Colonic mucosa (tissue), 4 donors: Measurements from ENCODE around the gene DHX57. TPM values are rescaled to one million over a fixed set of nuclear protein-coding genes. Genes with fewer than 3 reads are reported as not detected.
"Not testable (repeated sequence)": the region's sequence is repeated elsewhere in the genome, so short reads cannot be mapped to it uniquely, and the experiment has no call there.

Experiments used
- DNase-seq: peaks from one replicate; pipeline ENCODE4 v3.0.0-alpha.2; 2020
- H3K27ac ChIP-seq: fragments of 200-600 bp; one replicate; pipeline ENCODE4 v1.8.0; 2021
- H3K27me3 ChIP-seq: fragments of 200-600 bp; one replicate; pipeline ENCODE4 v1.8.0; 2021
- H3K36me3 ChIP-seq: fragments of 200-600 bp; one replicate; pipeline ENCODE4 v1.8.0; 2021
- H3K4me1 ChIP-seq: fragments of 200-600 bp; one replicate; pipeline ENCODE4 v1.8.0; 2021; ENCODE audit warnings: mild to moderate bottlenecking
- H3K4me3 ChIP-seq: fragments of 200-600 bp; one replicate; pipeline ENCODE4 v1.8.0; 2021
- H3K9ac ChIP-seq, 2 donors: one replicate each; pipeline ENCODE4 v1.7.0; 2013; ENCODE audit warnings: control low read depth in 2 of 2, low read depth in 2 of 2, low read length in 2 of 2
- H3K9me3 ChIP-seq: fragments of 200-600 bp; one replicate; pipeline ENCODE4 v1.8.0; 2021
- CTCF ChIP-seq: fragments of 200-600 bp; IDR thresholded peaks from one replicate; pipeline ENCODE4 v1.8.0; 2022; ENCODE audit warnings: antibody characterized with exemption, mild to moderate bottlenecking
- intact Hi-C: fragments of 100-400 bp; cut with DNase I; formaldehyde crosslinking; loops from one replicate; pipeline ENCODE4 v1.14.1; 2022
- total RNA-seq, 2 donors: library from RNA; stranded (reverse); fragmentation: NEBNext Ultra II Directional in 1 of 2; extraction: Animal tissue kit (Norgen Biotek cat#: 25700) in 1 of 2; gene quantifications; one replicate each; pipeline ENCODE4 v1.2.1, GENCODE V29; 2021
- donor health status: healthy.
- donor health status: DM: no; HTN: no; CAD: no.
- donor health status: DM: no; HTN: no; CAD: no.

Gene DHX57
- total RNA-seq, 2 donors from 2014 or later = 7.9 to 14.7 TPM

- intact Hi-C loops = no loop called here
- H3K27ac ChIP-seq = no peak overlapping the region
- H3K4me1 ChIP-seq = no peaks in the 10 kb centered on the region
- TF ChIP-seq CTCF = no peak
- H3K9ac ChIP-seq = no peak overlapping the region
- H3K36me3 ChIP-seq = no peaks in the 10 kb centered on the region
- no peaks in the 10 kb centered on the region for H3K9me3 ChIP-seq
- no peak overlapping the region for H3K4me3 ChIP-seq
- DNase-seq = no peak
- no peaks in the 10 kb centered on the region for H3K27me3 ChIP-seq
Observed at GRCh38 chr2:38792751-38793150, 83.0 kb downstream of the DHX57 start.

- H3K36me3 ChIP-seq, intact Hi-C loops, H3K9ac ChIP-seq, DNase-seq, H3K27me3 ChIP-seq, H3K4me3 ChIP-seq, H3K4me1 ChIP-seq, H3K9me3 ChIP-seq, H3K27ac ChIP-seq: not testable (repeated sequence)
Observed at GRCh38 chr2:38792321-38792720, 83.4 kb downstream of the DHX57 start.

- H3K9ac ChIP-seq = no peak overlapping the region
- no peak for TF ChIP-seq CTCF
- no peaks in the 10 kb centered on the region for H3K36me3 ChIP-seq
- DNase-seq = no peak
- H3K4me1 ChIP-seq = no peaks in the 10 kb centered on the region
- H3K4me3 ChIP-seq = no peak overlapping the region
- no peak overlapping the region for H3K27ac ChIP-seq
- intact Hi-C loops = no loop called here
- H3K27me3 ChIP-seq = no peaks in the 10 kb centered on the region
- H3K9me3 ChIP-seq = no peaks in the 10 kb centered on the region
Observed at GRCh38 chr2:38791744-38792143, 84.0 kb downstream of the DHX57 start.

DNA sequence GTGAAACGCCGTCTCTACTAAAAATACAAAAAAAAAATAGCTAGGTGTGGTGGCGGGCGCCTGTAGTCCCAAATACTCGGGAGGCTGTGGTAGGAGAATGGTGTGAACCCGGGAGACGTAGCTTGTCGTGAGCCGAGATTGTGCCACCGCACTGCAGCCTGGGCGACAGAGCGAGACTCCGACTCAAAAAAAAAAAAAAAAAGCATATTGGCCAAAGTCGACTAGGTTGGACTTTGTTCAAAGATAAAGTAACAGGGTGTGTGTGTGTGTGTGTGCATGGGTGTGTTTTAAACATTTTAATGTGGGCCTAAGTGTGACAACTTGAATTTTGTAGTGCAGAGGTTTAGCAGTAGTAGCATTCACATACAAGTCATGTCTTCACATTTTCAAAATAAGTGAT lies 86.0 kb downstream of the DHX57 start:
- H3K4me3 ChIP-seq = no peak overlapping the region
- peak; percentile 34 for DNase-seq
- no peaks in the 10 kb centered on the region for H3K27me3 ChIP-seq
- no peak overlapping the region for H3K9ac ChIP-seq
- H3K9me3 ChIP-seq = no peaks in the 10 kb centered on the region
- no peak for TF ChIP-seq CTCF
- peak overlapping the region; percentile 52 for H3K27ac ChIP-seq
- no peaks in the 10 kb centered on the region for H3K4me1 ChIP-seq
- no peaks in the 10 kb centered on the region for H3K36me3 ChIP-seq
- intact Hi-C loops = no loop called here

DNA sequence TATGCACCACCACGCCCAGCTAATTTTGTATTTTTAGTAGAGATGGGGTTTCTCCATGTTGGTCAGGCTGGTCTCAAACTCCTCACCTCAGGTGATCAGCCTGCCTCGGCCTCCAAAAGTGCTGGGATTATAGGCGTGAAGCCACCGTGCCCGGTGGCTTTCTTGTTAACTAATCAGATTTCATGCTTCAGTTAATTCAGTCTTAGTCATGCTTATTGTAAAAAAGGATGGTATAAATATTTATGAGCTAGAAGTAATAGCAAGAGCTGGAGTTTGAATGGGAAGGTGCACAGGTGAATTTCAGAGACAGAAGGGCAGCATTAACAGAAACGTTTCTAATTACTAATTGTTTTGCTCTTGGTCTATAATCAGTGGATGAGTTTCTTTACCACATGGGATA lies 87.4 kb downstream of the DHX57 start:
- no peak overlapping the region for H3K27ac ChIP-seq
- H3K27me3 ChIP-seq = no peaks in the 10 kb centered on the region
- no peak overlapping the region for H3K4me3 ChIP-seq
- DNase-seq = no peak
- intact Hi-C loops = no loop called here
- no peaks in the 10 kb centered on the region for H3K4me1 ChIP-seq
- no peaks in the 10 kb centered on the region for H3K36me3 ChIP-seq
- H3K9me3 ChIP-seq = no peaks in the 10 kb centered on the region
- no peak overlapping the region for H3K9ac ChIP-seq
- TF ChIP-seq CTCF = no peak

DNA sequence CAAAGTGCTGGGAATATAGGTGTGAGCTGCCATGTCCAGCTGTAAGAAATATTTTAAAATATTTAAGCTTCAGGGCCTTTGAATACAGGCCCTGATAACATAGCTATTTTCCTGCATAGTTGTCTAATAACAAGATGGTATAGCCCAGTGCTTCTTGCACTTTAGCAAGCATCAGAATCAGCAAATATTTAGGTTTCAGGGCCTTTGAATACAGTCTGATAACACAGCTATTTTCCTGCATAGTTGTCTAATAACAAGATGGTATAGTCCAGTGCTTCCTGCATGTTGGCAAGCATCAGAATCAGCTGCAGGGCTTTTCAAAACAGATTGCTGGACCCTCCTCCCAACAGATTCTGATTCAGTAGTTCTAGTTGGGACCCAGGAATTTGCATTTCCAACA lies 92.1 kb downstream of the DHX57 start:
- Histone ChIP-seq H3K36me3 (no peaks in the 10 kb centered on the region), H3K27ac (no peak overlapping the region), H3K4me1 (no peaks in the 10 kb centered on the region), H3K9ac (no peak overlapping the region), H3K27me3 (no peaks in the 10 kb centered on the region), H3K9me3 (no peaks in the 10 kb centered on the region), H3K4me3 (no peak overlapping the region)
- no peak for TF ChIP-seq CTCF
- no peak for DNase-seq
- intact Hi-C loops = no loop called here
